ENCODE data around the gene PSMD11. TPM values are rescaled to one million over a fixed set of nuclear protein-coding genes. Genes with fewer than 3 reads are reported as not detected.

Gene PSMD11
- total and polyA plus RNA-seq, 2 of the 13 experiments (the other 11 are each of a cell fraction or from before 2014, with no cell fraction given) = 69.8 to 152 TPM

- in situ Hi-C loops (cut with HindIII; ENCODE audit: extremely low pct_ligation_motif_present, low pct_unique_long_range_greater_than_20kb) = no loop called here
Observed at GRCh38 chr17:32525122-32525521, 80.8 kb downstream of the PSMD11 start.

DNA sequence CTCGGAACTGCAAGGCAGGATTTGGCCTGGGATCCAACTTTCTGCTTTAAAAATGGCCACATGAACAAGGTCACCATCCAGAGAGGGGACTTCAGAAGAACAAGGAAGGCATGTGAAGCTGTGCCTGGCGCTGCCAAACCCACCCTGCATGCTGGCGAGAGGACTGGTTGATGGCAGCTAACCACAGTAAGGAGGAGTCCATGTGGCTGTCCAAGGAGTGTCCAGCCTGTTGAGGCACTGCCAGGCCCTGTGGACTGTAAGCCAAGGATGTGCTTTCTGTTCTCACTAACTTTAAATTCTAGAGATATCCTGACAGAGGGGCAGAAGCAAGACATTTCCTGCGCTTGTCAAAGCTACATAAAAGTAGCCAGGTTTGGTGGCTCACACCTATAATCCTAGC, 82.8 kb downstream of the PSMD11 start:
- no peak overlapping the region for H3K4me2 ChIP-seq (ENCODE audit: low read depth, low read length)
- H4K20me1 ChIP-seq (ENCODE audit: insufficient read depth, low read length) = no peaks in the 10 kb centered on the region
- BruUV-seq (replicated peaks) = no TSS peak
- in situ Hi-C loops (cut with HindIII; ENCODE audit: extremely low pct_ligation_motif_present, low pct_unique_long_range_greater_than_20kb) (no loop called here), intact Hi-C loops (cut with micrococcal nuclease; ENCODE audit: unreplicated experiment) (no loop called here)
- no peak overlapping the region for H3K27ac ChIP-seq (ENCODE audit: extremely low read length, insufficient read depth, low read length)
- no peaks in the 10 kb centered on the region for H3K36me3 ChIP-seq (replicated peaks in 1 of 2; ENCODE audit: control insufficient read depth in 1 of 2, insufficient read depth in 2 of 2, low read length in 2 of 2)
- no peaks in the 10 kb centered on the region for H3K4me1 ChIP-seq (ENCODE audit: insufficient read depth, low read length)
- DNase-seq (ENCODE audit: low spot score) (no peak), ATAC-seq (no peak), FAIRE-seq (no peak)
- ChIA-PET POLR2A (no interaction called here), CTCF (ENCODE audit: low intra/inter-chr PET ratio, low total read pairs) (no interaction called here)
- no peak overlapping the region for H3K9ac ChIP-seq (ENCODE audit: insufficient read depth, low read depth, low read length)
- no peak overlapping the region for H3K4me3 ChIP-seq (replicated peaks in 1 of 3; ENCODE audit: insufficient read depth in 1 of 3, low read depth in 2 of 3, low read length in 3 of 3)
- H2AFZ ChIP-seq (ENCODE audit: low read length) = no peak overlapping the region
- H3K9me3 ChIP-seq (ENCODE audit: low read length) = no peaks in the 10 kb centered on the region
- no peaks in the 10 kb centered on the region for H3K79me2 ChIP-seq (ENCODE audit: insufficient read depth, low read length)
- 97% methylated on average over 4 of the region's 4 CpGs for WGBS (ENCODE audit: low lambda C conversion rate)
- no peaks in the 10 kb centered on the region for H3K27me3 ChIP-seq (ENCODE audit: control insufficient read depth in 1 of 2, insufficient read depth in 2 of 2, low read length in 2 of 2)
- no peak for TF ChIP-seq HHEX (CRISPR knock-in tag; IDR thresholded peaks at IDR 0.05)
- TF ChIP-seq, protein P1, sequence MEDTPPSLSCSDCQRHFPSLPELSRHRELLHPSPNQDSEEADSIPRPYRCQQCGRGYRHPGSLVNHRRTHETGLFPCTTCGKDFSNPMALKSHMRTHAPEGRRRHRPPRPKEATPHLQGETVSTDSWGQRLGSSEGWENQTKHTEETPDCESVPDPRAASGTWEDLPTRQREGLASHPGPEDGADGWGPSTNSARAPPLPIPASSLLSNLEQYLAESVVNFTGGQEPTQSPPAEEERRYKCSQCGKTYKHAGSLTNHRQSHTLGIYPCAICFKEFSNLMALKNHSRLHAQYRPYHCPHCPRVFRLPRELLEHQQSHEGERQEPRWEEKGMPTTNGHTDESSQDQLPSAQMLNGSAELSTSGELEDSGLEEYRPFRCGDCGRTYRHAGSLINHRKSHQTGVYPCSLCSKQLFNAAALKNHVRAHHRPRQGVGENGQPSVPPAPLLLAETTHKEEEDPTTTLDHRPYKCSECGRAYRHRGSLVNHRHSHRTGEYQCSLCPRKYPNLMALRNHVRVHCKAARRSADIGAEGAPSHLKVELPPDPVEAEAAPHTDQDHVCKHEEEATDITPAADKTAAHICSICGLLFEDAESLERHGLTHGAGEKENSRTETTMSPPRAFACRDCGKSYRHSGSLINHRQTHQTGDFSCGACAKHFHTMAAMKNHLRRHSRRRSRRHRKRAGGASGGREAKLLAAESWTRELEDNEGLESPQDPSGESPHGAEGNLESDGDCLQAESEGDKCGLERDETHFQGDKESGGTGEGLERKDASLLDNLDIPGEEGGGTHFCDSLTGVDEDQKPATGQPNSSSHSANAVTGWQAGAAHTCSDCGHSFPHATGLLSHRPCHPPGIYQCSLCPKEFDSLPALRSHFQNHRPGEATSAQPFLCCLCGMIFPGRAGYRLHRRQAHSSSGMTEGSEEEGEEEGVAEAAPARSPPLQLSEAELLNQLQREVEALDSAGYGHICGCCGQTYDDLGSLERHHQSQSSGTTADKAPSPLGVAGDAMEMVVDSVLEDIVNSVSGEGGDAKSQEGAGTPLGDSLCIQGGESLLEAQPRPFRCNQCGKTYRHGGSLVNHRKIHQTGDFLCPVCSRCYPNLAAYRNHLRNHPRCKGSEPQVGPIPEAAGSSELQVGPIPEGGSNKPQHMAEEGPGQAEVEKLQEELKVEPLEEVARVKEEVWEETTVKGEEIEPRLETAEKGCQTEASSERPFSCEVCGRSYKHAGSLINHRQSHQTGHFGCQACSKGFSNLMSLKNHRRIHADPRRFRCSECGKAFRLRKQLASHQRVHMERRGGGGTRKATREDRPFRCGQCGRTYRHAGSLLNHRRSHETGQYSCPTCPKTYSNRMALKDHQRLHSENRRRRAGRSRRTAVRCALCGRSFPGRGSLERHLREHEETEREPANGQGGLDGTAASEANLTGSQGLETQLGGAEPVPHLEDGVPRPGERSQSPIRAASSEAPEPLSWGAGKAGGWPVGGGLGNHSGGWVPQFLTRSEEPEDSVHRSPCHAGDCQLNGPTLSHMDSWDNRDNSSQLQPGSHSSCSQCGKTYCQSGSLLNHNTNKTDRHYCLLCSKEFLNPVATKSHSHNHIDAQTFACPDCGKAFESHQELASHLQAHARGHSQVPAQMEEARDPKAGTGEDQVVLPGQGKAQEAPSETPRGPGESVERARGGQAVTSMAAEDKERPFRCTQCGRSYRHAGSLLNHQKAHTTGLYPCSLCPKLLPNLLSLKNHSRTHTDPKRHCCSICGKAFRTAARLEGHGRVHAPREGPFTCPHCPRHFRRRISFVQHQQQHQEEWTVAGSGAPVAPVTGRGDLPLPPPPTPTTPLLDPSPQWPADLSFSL (CRISPR knock-in tag; IDR thresholded peaks at IDR 0.05) = no peak
- TF ChIP-seq PBX3 (CRISPR knock-in tag; IDR thresholded peaks at IDR 0.05; ENCODE audit: borderline replicate concordance) = no peak

More at GRCh38 chr17:32525122-32525521, 80.8 kb downstream of the PSMD11 start:
- FAIRE-seq (no peak), ATAC-seq (no peak), DNase-seq (ENCODE audit: low spot score) (no peak)
- CTCF ChIA-PET (ENCODE audit: low intra/inter-chr PET ratio, low total read pairs) = no interaction called here
- no peak for TF ChIP-seq PTBP1 (IDR thresholded peaks at IDR 0.05; ENCODE audit: low read depth, low read length, poor library complexity, severe bottlenecking)
- TF ChIP-seq HBP1 (CRISPR knock-in tag; IDR thresholded peaks at IDR 0.05; ENCODE audit: low read depth) = no peak
- no peak for TF ChIP-seq AKAP8 (CRISPR knock-in tag; IDR thresholded peaks at IDR 0.05)
- no peak for TF ChIP-seq KLF16 (CRISPR knock-in tag; IDR thresholded peaks at IDR 0.05)
- no peak for TF ChIP-seq GATAD2A (CRISPR knock-in tag; IDR thresholded peaks at IDR 0.05)
- no peak for TF ChIP-seq MYNN (CRISPR knock-in tag; IDR thresholded peaks at IDR 0.05; ENCODE audit: low read depth)
- no peak for TF ChIP-seq TBP (CRISPR knock-in tag; IDR thresholded peaks at IDR 0.05)
- no peak for TF ChIP-seq FOXC1 (CRISPR knock-in tag; IDR thresholded peaks at IDR 0.05; ENCODE audit: borderline replicate concordance)
- TF ChIP-seq MAFG (CRISPR knock-in tag; IDR thresholded peaks at IDR 0.05) = no peak
- no peaks in the 10 kb centered on the region for H3K9me3 ChIP-seq (ENCODE audit: low read length)
- WGBS (ENCODE audit: low lambda C conversion rate) = 44% methylated on average over 4 of the region's 4 CpGs
- H3K27ac ChIP-seq (ENCODE audit: extremely low read length, insufficient read depth, low read length) = no peak overlapping the region
- BruUV-seq (replicated peaks) = no TSS peak
- no peak overlapping the region for H3K4me2 ChIP-seq (ENCODE audit: low read depth, low read length)
- no peaks in the 10 kb centered on the region for H3K79me2 ChIP-seq (ENCODE audit: insufficient read depth, low read length)
- POLR2A ChIA-PET = no interaction called here
- no peak overlapping the region for H3K4me3 ChIP-seq (replicated peaks in 1 of 3; ENCODE audit: insufficient read depth in 1 of 3, low read depth in 2 of 3, low read length in 3 of 3)
- no peaks in the 10 kb centered on the region for H3K36me3 ChIP-seq (replicated peaks in 1 of 2; ENCODE audit: control insufficient read depth in 1 of 2, insufficient read depth in 2 of 2, low read length in 2 of 2)
- peaks cover 10% of the 10 kb centered on the region for H3K4me1 ChIP-seq (ENCODE audit: insufficient read depth, low read length)
- intact Hi-C loops (cut with micrococcal nuclease; ENCODE audit: unreplicated experiment) = no loop called here
- no peaks in the 10 kb centered on the region for H4K20me1 ChIP-seq (ENCODE audit: insufficient read depth, low read length)
- H3K9ac ChIP-seq (ENCODE audit: insufficient read depth, low read depth, low read length) = no peak overlapping the region
- no peaks in the 10 kb centered on the region for H3K27me3 ChIP-seq (ENCODE audit: control insufficient read depth in 1 of 2, insufficient read depth in 2 of 2, low read length in 2 of 2)
- no peak overlapping the region for H2AFZ ChIP-seq (ENCODE audit: low read length)
